Large intestine (tissue), 3 donors: Measurements from ENCODE around the gene TMEM94. TPM values are rescaled to one million over a fixed set of nuclear protein-coding genes. Genes with fewer than 3 reads are reported as not detected.
A peak's percentile ranks its signal among the peaks of the same experiment; 100 is the strongest.
"Not testable (repeated sequence)": the region's sequence is repeated elsewhere in the genome, so short reads cannot be mapped to it uniquely, and the experiment has no call there.

Source experiments
- DNase-seq, 2 donors: peaks; one replicate each; pipeline versions ENCODE4 v3.0.0 to v3.0.0-alpha.2; 2013
- H3K27ac ChIP-seq: one replicate; pipeline ENCODE4 v1.5.1; 2013; ENCODE audit warnings: low read length
- H3K27me3 ChIP-seq: 2 replicates; pipeline ENCODE4 v1.6.1; 2013; ENCODE audit warnings: low read length; ENCODE audit not compliant: control insufficient read depth, insufficient read depth
- H3K36me3 ChIP-seq: 2 replicates; pipeline ENCODE4 v1.6.1; 2013; ENCODE audit warnings: low read length; ENCODE audit not compliant: control insufficient read depth, insufficient read depth
- H3K4me1 ChIP-seq: one replicate; pipeline ENCODE4 v1.6.1; 2013; ENCODE audit warnings: low read length; ENCODE audit not compliant: control insufficient read depth, insufficient read depth
- H3K4me3 ChIP-seq: one replicate; pipeline ENCODE4 v1.5.1; 2013; ENCODE audit warnings: low read length
- H3K9me3 ChIP-seq: one replicate; pipeline ENCODE4 v1.6.1; 2013; ENCODE audit warnings: mild to moderate bottlenecking, low read depth, low read length, moderate library complexity; ENCODE audit not compliant: control insufficient read depth
- WGBS: methylation state at CpG from one replicate; pipeline ENCODE4 v1.1.5; 2013; ENCODE audit warnings: low lambda C conversion rate; ENCODE audit not compliant: insufficient coverage; 5-methylcytosine and 5-hydroxymethylcytosine counted together
- polyA plus RNA-seq: library from polyadenylated mRNA; unstranded; fragments of 120-200 nt; gene quantifications from one replicate; pipeline ENCODE4 v1.2.1, GENCODE V29; 2013

The TMEM94 gene
- polyA plus RNA-seq, 1 donor, result 56.7 TPM

- H3K4me3 ChIP-seq, result no peak overlapping the region
- H3K4me1 ChIP-seq, result peaks cover 10% of the 10 kb centered on the region
- H3K27ac ChIP-seq, result no peak overlapping the region
- DNase-seq, result peak in 1 of 2 donors; percentile 29
- H3K27me3 ChIP-seq, result no peaks in the 10 kb centered on the region
- H3K36me3 ChIP-seq, result no peaks in the 10 kb centered on the region
- no CpG with 5 or more reads among the region's 17 CpGs for WGBS
- no peaks in the 10 kb centered on the region for H3K9me3 ChIP-seq
Measured at GRCh38 chr17:75428543-75429469, 27.6 kb upstream of the TMEM94 start.

GRCh38 chr17:75430159-75430974 is 26.1 kb upstream of the TMEM94 start:
- DNase-seq, result peak; percentile 63 to 76

GRCh38 chr17:75433218-75433783 is 23.1 kb upstream of the TMEM94 start:
- no peak overlapping the region for H3K27ac ChIP-seq
- H3K4me3 ChIP-seq, result no peak overlapping the region
- DNase-seq, result no peak
- no peaks in the 10 kb centered on the region for H3K9me3 ChIP-seq
- H3K27me3 ChIP-seq, result no peaks in the 10 kb centered on the region
- H3K4me1 ChIP-seq, result peaks cover 13% of the 10 kb centered on the region
- WGBS, result no CpG with 5 or more reads among the region's 6 CpGs
- no peaks in the 10 kb centered on the region for H3K36me3 ChIP-seq

More at GRCh38 chr17:75430159-75430974, 26.1 kb upstream of the TMEM94 start:
- Histone ChIP-seq H3K4me3 (no peak overlapping the region), H3K27me3 (no peaks in the 10 kb centered on the region), H3K27ac (peak overlapping the region; percentile 55), H3K9me3 (no peaks in the 10 kb centered on the region), H3K36me3 (no peaks in the 10 kb centered on the region), H3K4me1 (peaks cover 10% of the 10 kb centered on the region)
- 40% methylated on average over 1 of the region's 11 CpGs for WGBS

GRCh38 chr17:75434433-75434832 is 22.0 kb upstream of the TMEM94 start:
- not testable (repeated sequence) for H3K27me3 ChIP-seq, DNase-seq, H3K4me3 ChIP-seq, H3K27ac ChIP-seq, H3K9me3 ChIP-seq, H3K36me3 ChIP-seq
- peaks cover 13% of the 10 kb centered on the region for H3K4me1 ChIP-seq
- no CpG with 5 or more reads among the region's 6 CpGs for WGBS

GRCh38 chr17:75437404-75437803 is 19.0 kb upstream of the TMEM94 start:
- WGBS, result no CpG with 5 or more reads among the region's 8 CpGs
- not testable (repeated sequence) for H3K4me3 ChIP-seq, H3K4me1 ChIP-seq, H3K36me3 ChIP-seq, H3K27me3 ChIP-seq, DNase-seq, H3K9me3 ChIP-seq, H3K27ac ChIP-seq

GRCh38 chr17:75439287-75439686 is 17.1 kb upstream of the TMEM94 start:
- DNase-seq, result no peak
- Histone ChIP-seq H3K9me3 (no peaks in the 10 kb centered on the region), H3K4me3 (no peak overlapping the region), H3K36me3 (no peaks in the 10 kb centered on the region), H3K27ac (no peak overlapping the region), H3K4me1 (peaks cover 7% of the 10 kb centered on the region), H3K27me3 (no peaks in the 10 kb centered on the region)
- WGBS, result no CpG with 5 or more reads among the region's 2 CpGs

GRCh38 chr17:75440738-75441448 is 15.5 kb upstream of the TMEM94 start:
- H3K9me3 ChIP-seq, result no peaks in the 10 kb centered on the region
- no peak for DNase-seq
- H3K4me3 ChIP-seq, result no peak overlapping the region
- 77% methylated on average over 8 of the region's 10 CpGs for WGBS
- H3K27me3 ChIP-seq, result no peaks in the 10 kb centered on the region
- peaks cover 4% of the 10 kb centered on the region for H3K4me1 ChIP-seq
- no peak overlapping the region for H3K27ac ChIP-seq
- no peaks in the 10 kb centered on the region for H3K36me3 ChIP-seq

GRCh38 chr17:75442168-75443103 is 14.0 kb upstream of the TMEM94 start:
- Histone ChIP-seq H3K4me3 (no peak overlapping the region), H3K27me3 (no peaks in the 10 kb centered on the region), H3K36me3 (no peaks in the 10 kb centered on the region), H3K27ac (no peak overlapping the region), H3K9me3 (no peaks in the 10 kb centered on the region), H3K4me1 (no peaks in the 10 kb centered on the region)
- DNase-seq, result no peak
- no CpG with 5 or more reads among the region's 4 CpGs for WGBS

- Histone ChIP-seq H3K36me3 (no peaks in the 10 kb centered on the region), H3K27me3 (no peaks in the 10 kb centered on the region), H3K27ac (no peak overlapping the region), H3K9me3 (no peaks in the 10 kb centered on the region), H3K4me3 (no peak overlapping the region), H3K4me1 (no peaks in the 10 kb centered on the region)
- DNase-seq, result no peak
- WGBS, result 60% methylated on average over 1 of the region's 3 CpGs
Measured at GRCh38 chr17:75445296-75445695, 11.1 kb upstream of the TMEM94 start.
